NCI-H2081 (cell line): ENCODE results near the gene CHD5.

Experiments used
- DNase-seq, 2 experiments: peaks; one replicate each; lab custom pipeline; 2025; lab: John Stamatoyannopoulos, UW

Gene CHD5

DNA sequence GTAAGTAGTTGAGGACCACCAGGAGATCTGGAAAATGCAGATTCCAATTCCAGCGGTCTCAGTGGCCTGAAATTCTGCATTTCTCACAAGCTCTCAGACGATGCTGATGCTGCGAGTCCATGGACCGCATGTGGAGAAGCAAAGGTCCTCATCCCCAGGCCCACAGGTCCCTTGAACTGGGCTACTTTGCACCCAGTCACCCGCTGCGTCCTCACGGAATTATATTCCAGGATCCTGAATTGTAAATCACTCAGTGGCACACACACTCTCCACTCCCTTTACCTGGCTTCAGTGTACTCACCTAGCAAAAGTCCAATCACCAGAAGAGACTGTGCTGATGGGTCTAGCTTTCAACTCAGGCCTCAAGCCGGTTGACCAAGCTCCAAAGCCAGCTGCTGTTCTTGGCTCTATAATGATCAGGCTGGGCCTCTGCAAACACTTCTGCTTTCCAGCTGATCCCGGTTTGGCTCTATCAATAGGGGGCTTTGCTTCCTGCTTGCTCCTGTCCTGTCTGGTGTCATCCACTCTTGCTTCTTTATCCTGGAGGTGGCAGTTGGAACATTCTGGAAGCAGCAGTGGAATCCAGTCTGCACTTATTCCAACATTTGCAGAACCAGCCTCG is 20.2 kb upstream of the CHD5 start:
- no peak for DNase-seq

- peak; percentile 100 for DNase-seq
Observed at GRCh38 chr1:6199298-6200187, 19.4 kb upstream of the CHD5 start, which contains the start of gene RPL22. Gene RPL22 (minus strand): TSS chr1:6199595. CDS start chr1:6199573, 22 bp downstream.

DNA sequence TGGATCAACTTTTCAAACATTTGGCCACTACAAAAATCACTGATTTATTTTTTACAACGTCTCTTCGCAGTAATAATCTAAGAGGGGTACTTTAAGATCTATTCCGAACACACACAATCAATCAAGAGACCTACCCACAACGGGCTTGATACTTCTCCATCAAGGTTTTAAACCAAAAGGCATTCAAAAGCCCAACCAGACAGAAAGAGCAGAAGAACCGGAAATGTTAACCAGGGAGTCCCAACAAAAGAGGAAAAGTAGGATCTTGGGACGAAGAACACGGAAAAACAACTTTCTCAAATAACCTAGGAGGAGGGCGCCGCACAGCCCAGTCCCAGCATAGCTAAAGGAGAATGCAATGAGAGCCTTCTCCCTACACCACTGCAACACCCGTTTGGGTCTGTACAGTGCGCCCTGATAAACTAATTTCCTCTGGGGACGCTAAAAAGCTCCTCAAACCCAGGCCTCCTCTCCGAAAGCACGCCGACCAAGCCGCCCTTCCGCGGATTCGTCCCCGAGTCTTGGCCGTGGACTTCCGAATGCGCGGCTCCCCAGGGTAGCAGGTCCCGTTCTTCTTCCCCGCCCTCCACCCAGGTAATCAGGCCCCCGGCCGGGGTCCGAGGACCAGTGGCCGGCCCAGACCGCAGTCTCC is 18.7 kb upstream of the CHD5 start:
- DNase-seq = no peak

- no peak for DNase-seq
Observed at GRCh38 chr1:6197746-6198427, 17.8 kb upstream of the CHD5 start.

DNA sequence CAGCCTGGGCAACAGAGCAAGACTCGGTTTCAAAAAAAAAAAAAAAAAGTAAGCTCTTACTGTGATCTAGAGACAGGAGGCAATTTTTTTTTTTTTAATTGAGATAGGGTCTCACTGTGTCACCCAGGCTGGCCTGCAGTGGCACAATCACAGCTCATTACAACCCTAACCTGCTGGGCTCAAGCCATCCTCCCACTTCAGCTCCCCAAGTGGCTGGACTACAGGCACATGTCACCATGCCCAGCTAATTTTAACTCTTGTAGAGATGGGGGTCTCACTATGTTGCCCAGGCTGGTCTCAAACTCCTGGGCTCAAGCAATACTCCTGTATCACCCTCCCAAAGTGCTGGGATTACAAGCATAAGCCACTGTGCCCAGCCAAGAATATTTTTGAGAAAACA is 11.8 kb upstream of the CHD5 start:
- DNase-seq = no peak

GRCh38 chr1:6188466-6188865 is 8.3 kb upstream of the CHD5 start:
- no peak for DNase-seq

DNA sequence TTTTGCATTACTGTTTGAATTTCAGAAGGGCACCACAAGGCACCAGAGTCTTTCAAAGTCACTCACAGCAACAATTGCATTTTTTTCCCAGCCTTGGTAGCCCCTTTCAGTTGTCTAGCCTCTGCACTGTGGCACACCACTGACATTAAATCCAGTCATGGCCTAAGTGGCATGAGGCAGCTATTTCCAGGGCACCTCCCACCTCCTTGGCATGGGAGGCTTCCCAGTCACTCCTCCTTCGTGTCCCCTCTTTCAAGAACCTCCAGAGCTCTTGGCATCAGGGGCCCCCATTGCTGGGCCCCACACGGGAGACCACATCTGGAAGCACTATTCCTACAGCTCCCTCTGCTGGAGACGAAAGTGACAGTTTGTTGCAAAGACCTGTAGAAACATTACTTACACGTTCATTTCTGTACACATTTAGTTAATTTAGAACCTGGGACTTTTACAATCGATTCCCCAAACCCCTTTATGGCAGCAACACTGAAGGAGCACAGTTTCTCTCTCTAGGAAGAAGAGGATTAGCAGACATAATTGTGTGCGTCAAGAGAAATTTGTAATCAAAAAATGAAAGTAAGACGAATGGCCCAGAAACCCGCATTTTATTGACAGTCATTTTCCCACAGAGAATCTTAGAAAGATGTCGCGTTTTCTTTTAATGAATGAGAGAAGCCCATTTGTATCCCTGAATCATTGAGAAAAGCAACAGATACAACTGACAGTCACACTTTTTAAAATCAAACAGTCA is 5.7 kb upstream of the CHD5 start:
- DNase-seq = peak in 1 of 2 experiments; percentile 33

- no peak for DNase-seq
Observed at GRCh38 chr1:6185151-6185550, 5.0 kb upstream of the CHD5 start.

DNA sequence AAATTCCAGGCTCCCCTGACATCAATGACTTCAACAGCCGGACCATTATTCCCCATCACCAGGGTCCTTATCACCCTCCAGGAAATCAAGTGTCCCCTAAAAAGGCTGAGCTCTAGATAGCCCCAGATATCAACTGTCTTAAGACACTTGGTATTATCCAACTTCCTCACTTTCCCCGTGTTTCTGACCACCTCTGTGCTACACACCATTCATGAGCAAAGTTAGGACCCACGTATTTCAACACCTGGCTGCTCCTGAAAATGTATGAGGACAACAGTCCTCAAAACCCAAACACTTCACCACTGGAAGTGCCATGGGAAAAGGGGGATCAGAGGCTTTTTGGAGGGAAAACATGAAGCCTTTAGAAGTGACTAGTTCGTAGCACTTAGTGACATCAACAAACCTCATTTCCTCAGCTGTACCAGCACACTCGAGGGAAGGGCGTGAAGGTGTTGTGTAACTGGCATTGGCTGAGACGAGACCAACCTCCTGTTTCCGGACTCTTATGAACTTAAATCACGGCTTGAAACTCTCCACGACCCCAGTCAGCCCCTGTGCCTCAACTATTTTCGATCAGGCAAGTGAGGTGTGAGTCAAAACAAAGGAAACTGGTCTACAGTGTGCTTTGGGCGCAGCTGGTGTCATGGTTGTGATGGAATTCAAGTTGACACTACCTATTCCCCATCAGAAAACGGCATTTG is 4.1 kb upstream of the CHD5 start:
- DNase-seq = no peak

- DNase-seq = peak in 1 of 2 experiments; percentile 19
Observed at GRCh38 chr1:6183520-6183989, 3.4 kb upstream of the CHD5 start.

GRCh38 chr1:6181347-6181770 is 1.2 kb upstream of the CHD5 start:
- no peak for DNase-seq

DNA sequence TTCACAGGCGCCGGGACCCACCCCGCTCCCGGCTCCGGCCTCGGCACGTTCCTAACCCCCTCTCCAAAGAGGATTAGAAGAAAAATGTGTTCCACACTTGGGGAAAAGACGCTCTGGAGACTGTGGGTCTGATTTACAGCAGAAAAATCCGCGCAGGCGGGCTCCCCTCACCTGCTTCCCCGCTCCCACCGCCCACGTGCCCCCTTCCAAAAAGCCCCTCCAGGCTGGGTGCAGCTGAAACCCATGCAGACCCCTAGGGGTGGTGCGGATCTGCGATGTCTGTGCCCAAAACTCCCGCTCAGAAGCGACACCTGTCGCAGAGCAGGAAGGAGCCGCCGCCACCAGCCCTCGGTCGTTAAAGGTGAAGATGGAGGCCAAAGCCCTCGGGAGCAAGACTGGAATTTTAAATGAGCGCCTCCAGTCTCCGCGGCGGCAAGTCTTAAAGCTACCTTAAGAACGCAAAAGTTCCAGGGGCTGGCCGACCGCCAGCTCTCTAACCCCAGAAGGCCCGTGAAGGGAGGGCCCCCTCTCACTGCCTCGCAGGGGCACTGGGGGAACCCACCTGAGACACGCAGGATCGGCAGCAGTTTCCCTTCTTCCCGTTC is 688 bp upstream of the CHD5 start:
- no peak for DNase-seq

DNA sequence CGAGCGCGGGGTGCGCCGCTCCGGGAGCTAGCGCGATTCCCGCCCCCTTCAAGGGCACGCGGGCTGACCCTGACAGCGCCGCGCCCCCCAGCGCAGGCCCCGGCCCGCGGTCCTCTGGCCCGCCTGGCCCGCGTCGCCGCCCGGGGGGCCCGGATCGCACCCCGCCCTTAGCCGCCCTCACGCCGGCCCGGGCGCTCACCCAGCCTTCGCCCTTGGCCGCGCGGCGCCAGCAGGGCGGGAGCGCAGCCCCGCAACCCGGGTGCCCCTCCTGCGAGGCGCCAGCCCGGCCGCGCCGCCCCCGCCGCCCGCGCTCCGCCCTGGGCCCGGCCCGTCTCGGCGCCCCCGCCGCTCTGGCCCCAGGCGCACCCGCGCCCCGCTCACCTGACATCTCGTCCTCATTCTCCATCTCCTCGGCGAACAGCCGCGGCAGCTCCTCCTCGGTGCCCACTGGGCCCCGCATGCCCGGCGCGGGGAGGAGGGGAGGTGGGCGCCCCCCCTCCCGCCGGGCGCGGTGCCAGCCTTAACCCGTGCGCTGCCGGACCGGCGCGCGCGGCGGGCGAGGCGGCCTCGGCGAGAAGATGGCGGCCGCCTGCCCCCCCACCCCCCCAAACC is 451 bp downstream of the CHD5 start:
- no peak for DNase-seq

- DNase-seq = no peak
Observed at GRCh38 chr1:6178751-6179563, 1.2 kb downstream of the CHD5 start.

DNA sequence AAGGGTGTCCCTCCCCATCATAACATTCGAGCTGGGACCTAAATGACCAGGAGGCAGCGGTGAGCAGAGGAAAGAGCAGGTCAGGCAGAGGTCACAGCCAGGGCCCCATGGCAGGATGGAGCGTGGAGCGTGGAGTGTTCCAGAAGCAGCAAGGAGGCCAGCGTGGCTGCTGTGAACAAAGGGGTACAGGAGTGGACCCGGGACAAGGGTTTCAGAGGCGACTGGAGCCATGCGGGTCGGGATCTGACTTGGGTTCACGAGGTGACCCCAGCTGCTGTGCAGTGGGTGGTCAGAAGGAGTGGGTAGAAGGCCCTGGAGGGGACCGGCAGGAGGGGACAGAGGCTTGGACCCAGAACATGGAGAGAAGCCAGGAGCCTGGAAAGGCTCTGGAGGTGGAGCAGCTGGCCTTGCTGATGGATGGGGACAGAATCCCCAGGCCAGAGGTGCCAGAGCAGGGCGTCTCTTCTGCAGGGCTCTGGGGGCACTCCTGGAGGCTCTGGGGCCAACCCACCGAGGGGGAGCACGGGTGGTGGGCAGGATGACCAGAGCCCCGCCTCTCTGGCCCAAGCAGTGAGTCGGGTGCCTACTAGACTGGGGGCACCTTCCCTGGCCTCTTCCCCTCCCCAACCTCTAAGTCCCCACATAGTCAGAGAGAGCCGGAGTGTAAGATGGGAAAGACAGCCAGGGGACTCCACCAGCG is 2.3 kb downstream of the CHD5 start:
- no peak for DNase-seq

DNA sequence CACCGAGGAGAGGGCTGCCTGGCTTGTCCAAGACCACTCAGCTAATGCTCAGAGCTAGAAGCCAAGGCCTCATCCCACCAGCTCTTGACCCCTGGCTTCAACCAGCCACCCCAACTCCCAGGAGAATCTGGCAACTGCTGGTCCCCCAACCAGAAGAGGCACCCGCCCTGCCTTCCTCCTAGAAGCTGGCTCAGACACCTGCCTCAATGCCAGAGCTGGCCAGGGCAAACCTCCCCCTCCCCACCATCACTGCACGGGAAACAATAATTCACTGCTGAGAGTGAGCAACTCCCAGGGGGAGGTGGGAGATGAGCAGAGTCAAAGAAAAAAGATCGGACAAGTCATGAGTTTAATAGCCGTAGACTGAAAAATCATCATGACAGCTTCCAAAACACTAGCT is 3.3 kb downstream of the CHD5 start:
- no peak for DNase-seq

DNA sequence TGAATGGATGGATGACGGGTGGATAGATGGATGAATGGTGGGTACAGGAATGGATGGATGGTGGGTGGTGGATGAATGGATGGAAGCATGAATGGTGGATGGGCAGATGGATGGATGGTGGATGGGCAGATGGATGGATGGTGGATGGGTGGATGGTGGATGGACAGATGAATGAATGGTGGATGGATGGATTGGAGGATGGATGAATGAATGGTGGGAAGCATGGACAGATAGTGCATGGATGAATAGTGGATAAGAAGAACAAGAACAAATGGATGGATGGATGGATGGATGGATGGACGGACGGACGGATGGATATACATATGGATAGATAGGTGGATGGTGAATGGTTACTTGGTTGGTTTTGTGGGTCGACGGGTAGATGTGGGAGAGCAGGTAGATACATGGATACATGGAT is 4.7 kb downstream of the CHD5 start:
- DNase-seq = no peak

DNA sequence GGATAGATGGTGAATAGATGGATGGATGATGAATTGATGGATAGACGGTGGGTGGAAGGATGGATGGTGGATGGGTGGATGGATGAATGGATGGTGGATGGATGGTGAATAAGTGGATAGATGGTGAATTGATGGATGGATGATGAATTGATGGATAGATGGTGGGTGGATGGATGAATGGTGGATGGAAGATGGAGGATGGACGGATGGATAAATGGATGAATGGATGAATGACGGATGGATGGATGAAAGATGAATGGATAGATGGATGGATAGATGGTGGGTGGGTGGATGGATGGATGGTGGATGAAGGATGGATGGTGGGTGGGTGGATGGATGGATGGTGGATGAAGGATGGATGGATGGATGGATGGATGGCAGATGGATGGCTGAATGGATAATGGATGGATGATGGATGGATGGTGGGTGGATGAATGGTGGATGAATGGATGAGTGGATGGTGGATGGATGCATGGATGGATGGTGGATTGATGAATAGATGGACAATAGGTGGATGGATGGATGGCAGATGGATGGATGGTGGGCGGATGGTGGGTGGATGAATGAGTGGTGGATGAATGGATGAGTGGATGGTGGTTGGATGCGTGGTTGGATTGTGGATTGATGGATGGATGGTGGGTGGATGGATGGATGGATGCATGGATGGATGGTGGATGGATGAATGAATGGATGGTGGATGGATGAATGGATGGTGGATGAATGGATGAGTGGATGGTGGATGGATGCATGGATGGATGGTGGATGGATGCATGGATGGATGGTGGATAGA is 5.3 kb downstream of the CHD5 start:
- no peak for DNase-seq
